Vagina (tissue), 2 donors: ENCODE results near the gene ACSF3. TPM values are rescaled to one million over a fixed set of nuclear protein-coding genes. Genes with fewer than 3 reads are reported as not detected.
A peak's percentile ranks its signal among the peaks of the same experiment; 100 is the strongest.

Experiments
- DNase-seq, 2 donors: peaks; one replicate each; pipeline ENCODE4 v3.0.0-alpha.2; 2017; ENCODE audit errors: extremely low spot score in 2 of 2
- H3K27ac ChIP-seq: fragments of 200-600 bp; sonication (generic); one replicate; pipeline ENCODE4 v1.5.1; 2019
- H3K27me3 ChIP-seq: fragments of 200-600 bp; sonication (generic); one replicate; pipeline ENCODE4 v1.5.1; 2019
- H3K36me3 ChIP-seq, 2 donors: fragments of 200-600 bp; sonication (generic); one replicate each; pipeline ENCODE4 v1.5.1; 2017 to 2019
- H3K4me1 ChIP-seq: fragments of 200-600 bp; sonication (generic); one replicate; pipeline ENCODE4 v1.5.1; 2019
- H3K4me3 ChIP-seq, 2 donors: fragments of 200-600 bp; sonication (generic); 1 replicate in 1 of 2; 2 replicates in 1 of 2; pipeline ENCODE4 v1.5.1; 2016 to 2019
- H3K9me3 ChIP-seq: fragments of 200-600 bp; sonication (generic); one replicate; pipeline ENCODE4 v1.5.1; 2019
- CTCF ChIP-seq, 3 experiments: fragments of 450-650 bp in 2 of 3; fragments of 200-600 bp in 1 of 3; sonication (generic) in 1 of 3; IDR thresholded peaks; one replicate each; pipeline ENCODE4 v1.5.1; 2017 to 2019; ENCODE audit warnings: antibody characterized with exemption in 3 of 3, mild to moderate bottlenecking in 2 of 3, moderate library complexity in 2 of 3
- POLR2A ChIP-seq, 2 donors: fragments of 450-650 bp; IDR thresholded peaks; one replicate each; pipeline ENCODE4 v1.6.1; 2017; ENCODE audit warnings: antibody characterized with exemption in 2 of 2, mild to moderate bottlenecking in 2 of 2, moderate library complexity in 2 of 2
- POLR2AphosphoS5 ChIP-seq, 2 donors: sonication (generic); formaldehyde crosslinking; IDR thresholded peaks; one replicate each; pipeline ENCODE4 v1.9.0; 2017; ENCODE audit warnings: antibody characterized with exemption in 2 of 2, mild to moderate bottlenecking in 2 of 2, low read depth in 1 of 2; ENCODE audit not compliant: insufficient read depth in 1 of 2
- intact Hi-C: fragments of 100-400 bp; cut with DNase I; formaldehyde crosslinking; loops from one replicate; pipeline ENCODE4 v1.15.1; 2023
- total RNA-seq: library from RNA; depleted of rRNA; stranded (reverse); fragments of >200 nt; gene quantifications from one replicate; pipeline ENCODE4 v1.2.3, GENCODE V29; 2016

The ACSF3 gene
- total RNA-seq, 1 donor from 2014 or later, result 23.3 TPM

GRCh38 chr16:89094252-89094879, 714 bp downstream of the ACSF3 start:
- Histone ChIP-seq H3K9me3 (no peaks in the 10 kb centered on the region), H3K27me3 (no peaks in the 10 kb centered on the region), H3K4me1 (peaks cover 40% of the 10 kb centered on the region), H3K4me3 (peak overlapping the region; percentile 70 to 86), H3K36me3 (no peaks in the 10 kb centered on the region), H3K27ac (peak overlapping the region; percentile 60)
- intact Hi-C loops, result no loop called here
- DNase-seq, result no peak
- TF ChIP-seq CTCF (IDR thresholded peaks at IDR 0.05) (no peak), POLR2AphosphoS5 (IDR thresholded peaks at IDR 0.05; ENCODE audit: insufficient read depth in 1 of 2, low read depth in 1 of 2) (no peak), POLR2A (IDR thresholded peaks at IDR 0.05) (no peak)

GRCh38 chr16:89094880-89095258, 1.2 kb downstream of the ACSF3 start:
- no peak for DNase-seq
- intact Hi-C loops, result no loop called here
- Histone ChIP-seq H3K27ac (no peak overlapping the region), H3K4me1 (peaks cover 40% of the 10 kb centered on the region), H3K4me3 (peak overlapping the region; percentile 70 to 86), H3K27me3 (no peaks in the 10 kb centered on the region), H3K9me3 (no peaks in the 10 kb centered on the region), H3K36me3 (no peaks in the 10 kb centered on the region)
- TF ChIP-seq POLR2AphosphoS5 (IDR thresholded peaks at IDR 0.05; ENCODE audit: insufficient read depth in 1 of 2, low read depth in 1 of 2), result no peak
- no peak for TF ChIP-seq CTCF (IDR thresholded peaks at IDR 0.05)
- TF ChIP-seq POLR2A (IDR thresholded peaks at IDR 0.05), result no peak

DNA sequence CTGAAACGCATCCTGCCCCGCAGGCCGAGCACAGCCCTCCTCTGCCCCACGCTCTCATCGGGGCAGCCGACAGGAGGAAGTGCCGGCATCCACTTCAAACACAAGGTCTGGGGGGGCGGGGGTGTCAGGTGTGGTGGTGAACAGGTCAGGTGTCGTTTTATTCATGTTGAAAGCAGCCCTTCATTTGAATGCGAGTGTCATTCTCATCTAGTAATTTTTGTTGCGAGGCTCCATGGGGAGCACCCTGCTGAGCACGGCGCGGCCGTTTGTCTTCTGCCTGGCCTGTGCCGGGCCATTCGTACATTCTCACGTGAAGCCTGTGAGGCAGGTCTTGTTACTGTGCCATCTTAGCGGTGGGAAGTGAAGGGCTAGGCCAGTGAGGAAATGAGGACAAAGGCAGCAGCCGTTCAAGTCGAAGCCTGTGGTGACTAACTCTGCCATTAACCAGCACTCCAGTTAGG, 1.9 kb downstream of the ACSF3 start:
- Histone ChIP-seq H3K27ac (no peak overlapping the region), H3K9me3 (no peaks in the 10 kb centered on the region), H3K27me3 (no peaks in the 10 kb centered on the region), H3K4me1 (peaks cover 40% of the 10 kb centered on the region), H3K4me3 (no peak overlapping the region), H3K36me3 (peaks cover 0 to under 1% of the 10 kb centered on the region in 2 donors)
- no peak for DNase-seq
- TF ChIP-seq POLR2AphosphoS5 (IDR thresholded peaks at IDR 0.05; ENCODE audit: insufficient read depth in 1 of 2, low read depth in 1 of 2) (no peak), CTCF (IDR thresholded peaks at IDR 0.05) (no peak), POLR2A (IDR thresholded peaks at IDR 0.05) (no peak)
- intact Hi-C loops, result no loop called here

DNA sequence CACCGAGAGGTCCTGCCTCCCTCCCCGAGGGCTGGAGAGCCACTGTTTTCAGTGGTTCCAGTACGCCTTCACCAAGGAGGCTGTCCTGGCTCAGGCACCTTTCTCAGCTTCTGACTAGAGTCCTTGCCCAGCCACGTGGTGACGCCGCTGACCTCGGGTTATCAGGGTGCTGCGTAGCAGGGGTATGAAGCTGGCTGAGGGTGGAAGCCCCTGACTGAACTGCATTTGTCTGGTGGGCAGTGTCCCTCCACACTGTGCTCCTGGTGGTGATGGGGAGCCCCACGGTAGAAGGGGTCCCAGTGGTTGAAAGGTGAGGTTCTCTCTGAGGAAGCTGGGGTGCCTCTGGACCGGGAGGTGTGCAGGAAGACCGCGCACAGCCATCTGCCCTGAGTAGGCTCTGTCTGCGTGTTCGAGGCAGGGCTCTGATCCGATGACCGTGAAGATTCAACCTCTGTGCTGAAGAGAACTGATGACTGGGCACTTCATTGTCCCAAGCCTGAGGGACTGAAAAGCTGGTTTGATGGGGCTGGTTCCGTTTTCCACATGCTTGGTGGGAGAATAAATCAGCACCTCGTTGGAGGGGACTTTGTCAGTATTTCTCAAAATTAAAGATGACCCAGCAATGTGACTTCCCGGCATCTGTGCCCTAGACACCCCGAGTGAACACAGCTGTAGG, 2.5 kb downstream of the ACSF3 start:
- H3K4me3 ChIP-seq, result no peak overlapping the region
- peaks cover 40% of the 10 kb centered on the region for H3K4me1 ChIP-seq
- H3K27me3 ChIP-seq, result no peaks in the 10 kb centered on the region
- intact Hi-C loops, result no loop called here
- peaks cover 0 to 7% of the 10 kb centered on the region in 2 donors for H3K36me3 ChIP-seq
- no peak for DNase-seq
- H3K27ac ChIP-seq, result no peak overlapping the region
- no peaks in the 10 kb centered on the region for H3K9me3 ChIP-seq
- TF ChIP-seq CTCF (IDR thresholded peaks at IDR 0.05) (no peak), POLR2AphosphoS5 (IDR thresholded peaks at IDR 0.05; ENCODE audit: insufficient read depth in 1 of 2, low read depth in 1 of 2) (no peak), POLR2A (IDR thresholded peaks at IDR 0.05) (no peak)
